ENCODE data around the gene IFNL1.

IFNL1 gene

GRCh38 chr19:39307046-39307821 is 11.0 kb downstream of the IFNL1 start:
- no peak for ATAC-seq
- TF ChIP-seq CREB5 (CRISPR knock-in tag; IDR thresholded peaks at IDR 0.05; ENCODE audit: low read depth) (no peak), ZNF8 (CRISPR knock-in tag; IDR thresholded peaks at IDR 0.05) (no peak), ZFP30 (CRISPR knock-in tag; IDR thresholded peaks at IDR 0.05) (no peak), RARB (CRISPR knock-in tag; IDR thresholded peaks at IDR 0.05) (no peak), POU6F1 (CRISPR knock-in tag; IDR thresholded peaks at IDR 0.05; ENCODE audit: borderline replicate concordance, low read depth) (no peak), PATZ1 (CRISPR knock-in tag; IDR thresholded peaks at IDR 0.05; ENCODE audit: borderline replicate concordance) (no peak), CSRNP3 (CRISPR knock-in tag; IDR thresholded peaks at IDR 0.05) (no peak), TCF4 (CRISPR knock-in tag; IDR thresholded peaks at IDR 0.05; ENCODE audit: borderline replicate concordance) (no peak), ESRRG (CRISPR knock-in tag; IDR thresholded peaks at IDR 0.05) (no peak), ZNF70 (CRISPR knock-in tag; IDR thresholded peaks at IDR 0.05) (no peak), CSDC2 (CRISPR knock-in tag; IDR thresholded peaks at IDR 0.05) (no peak), BACH2 (CRISPR knock-in tag; IDR thresholded peaks at IDR 0.05; ENCODE audit: borderline replicate concordance) (no peak), OSR1 (CRISPR knock-in tag; IDR thresholded peaks at IDR 0.05) (no peak), ISL1 (CRISPR knock-in tag; IDR thresholded peaks at IDR 0.05) (no peak), ARNTL (CRISPR knock-in tag; IDR thresholded peaks at IDR 0.05; ENCODE audit: borderline replicate concordance, low read depth) (no peak), SNAI2 (CRISPR knock-in tag; IDR thresholded peaks at IDR 0.05) (no peak), ZC3H10 (CRISPR knock-in tag; IDR thresholded peaks at IDR 0.05) (no peak)

- no peak for ATAC-seq
Measured at GRCh38 chr19:39307822-39308530, 11.8 kb downstream of the IFNL1 start.

More at GRCh38 chr19:39307822-39308530, 11.8 kb downstream of the IFNL1 start:
- no peak for TF ChIP-seq CSDC2 (CRISPR knock-in tag; IDR thresholded peaks at IDR 0.05)
- no peak for TF ChIP-seq PATZ1 (CRISPR knock-in tag; IDR thresholded peaks at IDR 0.05; ENCODE audit: borderline replicate concordance)
- TF ChIP-seq ZNF8 (CRISPR knock-in tag; IDR thresholded peaks at IDR 0.05), result no peak
- no peak for TF ChIP-seq CREB5 (CRISPR knock-in tag; IDR thresholded peaks at IDR 0.05; ENCODE audit: low read depth)
- TF ChIP-seq GLIS3 (CRISPR knock-in tag; IDR thresholded peaks at IDR 0.05), result no peak
- TF ChIP-seq CSRNP3 (CRISPR knock-in tag; IDR thresholded peaks at IDR 0.05), result no peak
- TF ChIP-seq BACH2 (CRISPR knock-in tag; IDR thresholded peaks at IDR 0.05; ENCODE audit: borderline replicate concordance), result no peak
- no peak for TF ChIP-seq ZNF565 (CRISPR knock-in tag; conservative IDR thresholded peaks at IDR 0.05; ENCODE audit: low read depth)
- no peak for TF ChIP-seq ARNTL (CRISPR knock-in tag; IDR thresholded peaks at IDR 0.05; ENCODE audit: borderline replicate concordance, low read depth)
- TF ChIP-seq RARB (CRISPR knock-in tag; IDR thresholded peaks at IDR 0.05), result no peak
- no peak for TF ChIP-seq ZC3H10 (CRISPR knock-in tag; IDR thresholded peaks at IDR 0.05)

Measured in SK-N-SH treated with all-trans-retinoic acid at 6 μM for 48 hours (cell line).